HEK293 (cell line): Measurements from ENCODE around the gene BTRC.
"Not testable (repeated sequence)": the region's sequence is repeated elsewhere in the genome, so short reads cannot be mapped to it uniquely, and the experiment has no call there.

Source experiments
- CTCF ChIA-PET: fragments of 350-600 bp; formaldehyde crosslinking; extraction: SDS; loops from one replicate; lab custom pipeline; 2021; ENCODE audit warnings: antibody characterized with exemption; lab: Yijun Ruan, JAX
- POLR2A ChIA-PET: fragments of 300-600 bp; formaldehyde crosslinking; extraction: SDS; loops from one replicate; lab custom pipeline; 2020; ENCODE audit warnings: antibody characterized with exemption, inconsistent platforms; lab: Yijun Ruan, JAX
- H3K27ac ChIP-seq: fragments of 200-500 bp; sonication (Bioruptor generic); 2 replicates; pipeline ENCODE4 v1.5.1; 2014; ENCODE audit warnings: low read depth, low read length, control low read depth, inconsistent platforms; ENCODE audit errors: extremely low read depth
- H3K36me3 ChIP-seq, 2 experiments: fragments of 200-500 bp in 1 of 2; sonication (Bioruptor generic) in 1 of 2; 1 replicate in 1 of 2; 2 replicates in 1 of 2; pipeline ENCODE4 v1.5.1; 2014 to 2017; ENCODE audit warnings: inconsistent platforms in 2 of 2, low read length in 2 of 2; ENCODE audit not compliant: control insufficient read depth in 2 of 2, insufficient read depth in 1 of 2
- H3K4me1 ChIP-seq: fragments of 200-500 bp; sonication (Bioruptor generic); 2 replicates; pipeline ENCODE4 v1.5.1; 2014; ENCODE audit warnings: mild to moderate bottlenecking, low read length, inconsistent platforms; ENCODE audit not compliant: control insufficient read depth, insufficient read depth
- H3K4me3 ChIP-seq: 2 replicates; pipeline ENCODE4 v1.5.1; 2011; ENCODE audit warnings: low read depth, mild to moderate bottlenecking, control low read depth, low read length, moderate library complexity
- H3K9me3 ChIP-seq: fragments of 200-500 bp; sonication (Bioruptor generic); 2 replicates; pipeline ENCODE4 v1.5.1; 2014; ENCODE audit warnings: low read depth, low read length, inconsistent platforms; ENCODE audit not compliant: control insufficient read depth, insufficient read depth
- FEZF1 ChIP-seq: fragments of 450-650 bp; formaldehyde crosslinking; IDR thresholded peaks from 2 replicates; pipeline ENCODE4 v1.5.1; 2016; ENCODE audit warnings: missing biosample characterization, missing genetic modification characterization
- IKZF3 ChIP-seq: fragments of 450-650 bp; IDR thresholded peaks from 2 replicates; pipeline ENCODE4 v1.5.0; 2018; ENCODE audit warnings: missing biosample characterization, mild to moderate bottlenecking, missing genetic modification characterization, moderate library complexity
- OSR2 ChIP-seq: fragments of 450-650 bp; formaldehyde crosslinking; IDR thresholded peaks from 2 replicates; pipeline ENCODE4 v1.5.1; 2016; ENCODE audit warnings: missing biosample characterization, missing genetic modification characterization
- TCF7L2 ChIP-seq: IDR thresholded peaks from 2 replicates; pipeline ENCODE4 v1.6.1; 2011; ENCODE audit warnings: low read depth, mild to moderate bottlenecking, inconsistent platforms, low read length, moderate library complexity, borderline replicate concordance
- WT1 ChIP-seq: fragments of 450-650 bp; formaldehyde crosslinking; IDR thresholded peaks from 2 replicates; pipeline ENCODE4 v1.5.1; 2016; ENCODE audit warnings: missing biosample characterization, missing genetic modification characterization
- YY2 ChIP-seq: fragments of 450-650 bp; formaldehyde crosslinking; IDR thresholded peaks from 2 replicates; pipeline ENCODE4 v1.5.1; 2016; ENCODE audit warnings: missing biosample characterization, missing genetic modification characterization
- ZBTB20 ChIP-seq: fragments of 450-650 bp; formaldehyde crosslinking; IDR thresholded peaks from 2 replicates; pipeline ENCODE4 v1.5.1; 2016; ENCODE audit warnings: missing biosample characterization, missing genetic modification characterization
- ZIC2 ChIP-seq: fragments of 450-650 bp; formaldehyde crosslinking; IDR thresholded peaks from 2 replicates; pipeline ENCODE4 v1.5.1; 2016; ENCODE audit warnings: missing biosample characterization, missing genetic modification characterization
- ZNF146 ChIP-seq: fragments of 450-650 bp; formaldehyde crosslinking; IDR thresholded peaks from 2 replicates; pipeline ENCODE4 v1.5.1; 2016; ENCODE audit warnings: missing biosample characterization, missing genetic modification characterization
- ZNF184 ChIP-seq: fragments of 450-650 bp; IDR thresholded peaks from 2 replicates; pipeline ENCODE4 v1.5.1; 2018; ENCODE audit warnings: missing biosample characterization, mild to moderate bottlenecking, missing genetic modification characterization
- ZNF341 ChIP-seq: fragments of 450-650 bp; formaldehyde crosslinking; IDR thresholded peaks from 2 replicates; pipeline ENCODE4; 2016; ENCODE audit warnings: low read depth, missing biosample characterization, missing genetic modification characterization
- ZSCAN23 ChIP-seq: fragments of 450-650 bp; formaldehyde crosslinking; IDR thresholded peaks from 2 replicates; pipeline ENCODE4 v1.5.1; 2016; ENCODE audit warnings: missing biosample characterization, missing genetic modification characterization
- TF ChIP-seq, protein P1 (sequence below): fragments of 450-650 bp; formaldehyde crosslinking; IDR thresholded peaks from 2 replicates; pipeline ENCODE4 v1.5.0; 2017; ENCODE audit warnings: missing biosample characterization, missing genetic modification characterization, borderline replicate concordance
- TF ChIP-seq, protein P2 (sequence below): fragments of 450-650 bp; formaldehyde crosslinking; IDR thresholded peaks from 2 replicates; pipeline ENCODE4 v1.5.1; 2016; ENCODE audit warnings: missing biosample characterization, missing genetic modification characterization, borderline replicate concordance
- TF ChIP-seq, protein P3 (sequence below): fragments of 450-650 bp; formaldehyde crosslinking; IDR thresholded peaks from 2 replicates; pipeline ENCODE4 v1.5.1; 2017; ENCODE audit warnings: missing biosample characterization, missing genetic modification characterization

Gene BTRC

GRCh38 chr10:101373063-101373462, 19.1 kb downstream of the BTRC start:
- peaks cover 8% of the 10 kb centered on the region; the same call in 1 of the 2 replicates for H3K4me1 ChIP-seq
- POLR2A ChIA-PET: no interaction called here
- H3K36me3 ChIP-seq: peaks cover 4 to 8% of the 10 kb centered on the region in 2 experiments; a peak in 2 of 3 replicates
- H3K4me3 ChIP-seq: no peak overlapping the region
- TF ChIP-seq, protein P1, sequence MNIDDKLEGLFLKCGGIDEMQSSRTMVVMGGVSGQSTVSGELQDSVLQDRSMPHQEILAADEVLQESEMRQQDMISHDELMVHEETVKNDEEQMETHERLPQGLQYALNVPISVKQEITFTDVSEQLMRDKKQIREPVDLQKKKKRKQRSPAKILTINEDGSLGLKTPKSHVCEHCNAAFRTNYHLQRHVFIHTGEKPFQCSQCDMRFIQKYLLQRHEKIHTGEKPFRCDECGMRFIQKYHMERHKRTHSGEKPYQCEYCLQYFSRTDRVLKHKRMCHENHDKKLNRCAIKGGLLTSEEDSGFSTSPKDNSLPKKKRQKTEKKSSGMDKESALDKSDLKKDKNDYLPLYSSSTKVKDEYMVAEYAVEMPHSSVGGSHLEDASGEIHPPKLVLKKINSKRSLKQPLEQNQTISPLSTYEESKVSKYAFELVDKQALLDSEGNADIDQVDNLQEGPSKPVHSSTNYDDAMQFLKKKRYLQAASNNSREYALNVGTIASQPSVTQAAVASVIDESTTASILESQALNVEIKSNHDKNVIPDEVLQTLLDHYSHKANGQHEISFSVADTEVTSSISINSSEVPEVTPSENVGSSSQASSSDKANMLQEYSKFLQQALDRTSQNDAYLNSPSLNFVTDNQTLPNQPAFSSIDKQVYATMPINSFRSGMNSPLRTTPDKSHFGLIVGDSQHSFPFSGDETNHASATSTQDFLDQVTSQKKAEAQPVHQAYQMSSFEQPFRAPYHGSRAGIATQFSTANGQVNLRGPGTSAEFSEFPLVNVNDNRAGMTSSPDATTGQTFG (tag by site-specific recombination): no peak
- TF ChIP-seq YY2: no peak
- TF ChIP-seq, protein P2, sequence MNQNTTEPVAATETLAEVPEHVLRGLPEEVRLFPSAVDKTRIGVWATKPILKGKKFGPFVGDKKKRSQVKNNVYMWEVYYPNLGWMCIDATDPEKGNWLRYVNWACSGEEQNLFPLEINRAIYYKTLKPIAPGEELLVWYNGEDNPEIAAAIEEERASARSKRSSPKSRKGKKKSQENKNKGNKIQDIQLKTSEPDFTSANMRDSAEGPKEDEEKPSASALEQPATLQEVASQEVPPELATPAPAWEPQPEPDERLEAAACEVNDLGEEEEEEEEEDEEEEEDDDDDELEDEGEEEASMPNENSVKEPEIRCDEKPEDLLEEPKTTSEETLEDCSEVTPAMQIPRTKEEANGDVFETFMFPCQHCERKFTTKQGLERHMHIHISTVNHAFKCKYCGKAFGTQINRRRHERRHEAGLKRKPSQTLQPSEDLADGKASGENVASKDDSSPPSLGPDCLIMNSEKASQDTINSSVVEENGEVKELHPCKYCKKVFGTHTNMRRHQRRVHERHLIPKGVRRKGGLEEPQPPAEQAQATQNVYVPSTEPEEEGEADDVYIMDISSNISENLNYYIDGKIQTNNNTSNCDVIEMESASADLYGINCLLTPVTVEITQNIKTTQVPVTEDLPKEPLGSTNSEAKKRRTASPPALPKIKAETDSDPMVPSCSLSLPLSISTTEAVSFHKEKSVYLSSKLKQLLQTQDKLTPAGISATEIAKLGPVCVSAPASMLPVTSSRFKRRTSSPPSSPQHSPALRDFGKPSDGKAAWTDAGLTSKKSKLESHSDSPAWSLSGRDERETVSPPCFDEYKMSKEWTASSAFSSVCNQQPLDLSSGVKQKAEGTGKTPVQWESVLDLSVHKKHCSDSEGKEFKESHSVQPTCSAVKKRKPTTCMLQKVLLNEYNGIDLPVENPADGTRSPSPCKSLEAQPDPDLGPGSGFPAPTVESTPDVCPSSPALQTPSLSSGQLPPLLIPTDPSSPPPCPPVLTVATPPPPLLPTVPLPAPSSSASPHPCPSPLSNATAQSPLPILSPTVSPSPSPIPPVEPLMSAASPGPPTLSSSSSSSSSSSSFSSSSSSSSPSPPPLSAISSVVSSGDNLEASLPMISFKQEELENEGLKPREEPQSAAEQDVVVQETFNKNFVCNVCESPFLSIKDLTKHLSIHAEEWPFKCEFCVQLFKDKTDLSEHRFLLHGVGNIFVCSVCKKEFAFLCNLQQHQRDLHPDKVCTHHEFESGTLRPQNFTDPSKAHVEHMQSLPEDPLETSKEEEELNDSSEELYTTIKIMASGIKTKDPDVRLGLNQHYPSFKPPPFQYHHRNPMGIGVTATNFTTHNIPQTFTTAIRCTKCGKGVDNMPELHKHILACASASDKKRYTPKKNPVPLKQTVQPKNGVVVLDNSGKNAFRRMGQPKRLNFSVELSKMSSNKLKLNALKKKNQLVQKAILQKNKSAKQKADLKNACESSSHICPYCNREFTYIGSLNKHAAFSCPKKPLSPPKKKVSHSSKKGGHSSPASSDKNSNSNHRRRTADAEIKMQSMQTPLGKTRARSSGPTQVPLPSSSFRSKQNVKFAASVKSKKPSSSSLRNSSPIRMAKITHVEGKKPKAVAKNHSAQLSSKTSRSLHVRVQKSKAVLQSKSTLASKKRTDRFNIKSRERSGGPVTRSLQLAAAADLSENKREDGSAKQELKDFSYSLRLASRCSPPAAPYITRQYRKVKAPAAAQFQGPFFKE: no peak
- peak; percentile 92 for TF ChIP-seq TCF7L2
- peak; percentile 22; the same call in 1 of the 2 replicates for TF ChIP-seq OSR2 (tag by site-specific recombination)
- no peak for TF ChIP-seq ZSCAN23
- no peak for TF ChIP-seq ZBTB20 (tag by site-specific recombination)
- TF ChIP-seq WT1 (tag by site-specific recombination): peak; percentile 67
- TF ChIP-seq, protein P3, sequence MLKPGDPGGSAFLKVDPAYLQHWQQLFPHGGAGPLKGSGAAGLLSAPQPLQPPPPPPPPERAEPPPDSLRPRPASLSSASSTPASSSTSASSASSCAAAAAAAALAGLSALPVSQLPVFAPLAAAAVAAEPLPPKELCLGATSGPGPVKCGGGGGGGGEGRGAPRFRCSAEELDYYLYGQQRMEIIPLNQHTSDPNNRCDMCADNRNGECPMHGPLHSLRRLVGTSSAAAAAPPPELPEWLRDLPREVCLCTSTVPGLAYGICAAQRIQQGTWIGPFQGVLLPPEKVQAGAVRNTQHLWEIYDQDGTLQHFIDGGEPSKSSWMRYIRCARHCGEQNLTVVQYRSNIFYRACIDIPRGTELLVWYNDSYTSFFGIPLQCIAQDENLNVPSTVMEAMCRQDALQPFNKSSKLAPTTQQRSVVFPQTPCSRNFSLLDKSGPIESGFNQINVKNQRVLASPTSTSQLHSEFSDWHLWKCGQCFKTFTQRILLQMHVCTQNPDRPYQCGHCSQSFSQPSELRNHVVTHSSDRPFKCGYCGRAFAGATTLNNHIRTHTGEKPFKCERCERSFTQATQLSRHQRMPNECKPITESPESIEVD (tag by site-specific recombination): peak; percentile 96
- TF ChIP-seq ZNF341 (tag by site-specific recombination): 0 out of 2 replicates have a peak, but pooled peaks have one; percentile 28
- 0 out of 2 replicates have a peak, but pooled peaks have one; percentile 22 for TF ChIP-seq ZIC2 (tag by site-specific recombination)
- TF ChIP-seq IKZF3 (tag by site-specific recombination): peak; percentile 49
- peak; percentile 35; the same call in 1 of the 2 replicates for TF ChIP-seq FEZF1 (tag by site-specific recombination)
- H3K9me3 ChIP-seq: no peaks in the 10 kb centered on the region
- CTCF ChIA-PET: interaction anchor here (0.6 to 1.0 kb wide), 3 partner anchors 13 to 704 kb away, joined by 3 to 4 read pairs (median 3); no protein-coding TSS in a partner anchor
- no peak overlapping the region for H3K27ac ChIP-seq

DNA sequence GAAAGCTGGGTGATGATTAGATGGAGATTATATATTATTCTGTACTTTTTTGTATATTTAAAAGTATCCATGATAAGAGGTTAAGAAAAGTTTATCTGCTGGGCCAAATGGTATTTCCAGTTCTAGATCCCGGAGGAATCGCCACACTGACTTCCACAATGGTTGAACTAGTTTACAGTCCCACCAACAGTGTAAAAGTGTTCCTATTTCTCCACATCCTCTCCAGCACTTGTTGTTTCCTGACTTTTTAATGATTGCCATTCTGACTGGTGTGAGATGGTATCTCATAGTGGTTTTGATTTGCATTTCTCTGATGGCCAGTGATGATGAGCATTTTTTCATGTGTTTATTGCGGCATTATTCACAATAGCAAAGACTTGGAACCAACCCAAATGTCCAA, 20.0 kb downstream of the BTRC start:
- TF ChIP-seq ZNF184 (peak; percentile 91), ZNF146 (tag by site-specific recombination) (peak; percentile 90)
- H3K27ac ChIP-seq, H3K4me1 ChIP-seq, H3K9me3 ChIP-seq, H3K36me3 ChIP-seq, H3K4me3 ChIP-seq, POLR2A ChIA-PET, CTCF ChIA-PET: not testable (repeated sequence)
